Activated CD4-positive, alpha-beta T cell treated with anti-CD3 and anti-CD28 coated beads, Interleukin-2, amount 10 ng/mL, durations not matched to agents 24 days and 14 days (primary cell): Measurements from ENCODE around the gene TXNDC2. TPM values are rescaled to one million over a fixed set of nuclear protein-coding genes. Genes with fewer than 3 reads are reported as not detected.

Experiments
- DNase-seq: peaks from one replicate; pipeline ENCODE4 v3.0.0; 2022
- H3K27ac Mint-ChIP-seq: one replicate; pipeline ENCODE4 v1.8.0; 2022; ENCODE audit warnings: mild to moderate bottlenecking, mixed read lengths
- H3K27me3 Mint-ChIP-seq: one replicate; pipeline ENCODE4 v1.8.0; 2022; ENCODE audit warnings: mixed read lengths
- H3K36me3 Mint-ChIP-seq: one replicate; pipeline ENCODE4 v1.8.0; 2022; ENCODE audit warnings: low read depth, mild to moderate bottlenecking, mixed read lengths
- H3K4me1 Mint-ChIP-seq: one replicate; pipeline ENCODE4 v1.8.0; 2021; ENCODE audit warnings: mixed read lengths
- H3K4me3 Mint-ChIP-seq: one replicate; pipeline ENCODE4 v1.8.0; 2022; ENCODE audit warnings: mild to moderate bottlenecking, moderate library complexity, mixed read lengths
- H3K9me3 Mint-ChIP-seq: one replicate; pipeline ENCODE4 v1.8.0; 2021; ENCODE audit warnings: mixed read lengths
- intact Hi-C: fragments of 100-400 bp; cut with micrococcal nuclease; formaldehyde crosslinking; loops from one replicate; pipeline ENCODE4 v1.15.1; 2023
- total RNA-seq: library from RNA; stranded (reverse); gene quantifications from 2 replicates; pipeline ENCODE4 v1.2.3, GENCODE V29; 2022

Gene TXNDC2
- not detected in 2 replicates for total RNA-seq

- peak within 1 kb of the TSS; percentile 59 for H3K27ac Mint-ChIP-seq
- no peaks in the 10 kb centered on the region for H3K9me3 Mint-ChIP-seq
- H3K36me3 Mint-ChIP-seq = no peaks in the 10 kb centered on the region
- H3K27me3 Mint-ChIP-seq = no peaks in the 10 kb centered on the region
- intact Hi-C loops = no loop called here
- no peak within 1 kb of the TSS for H3K4me3 Mint-ChIP-seq
- peaks cover 4% of the 10 kb centered on the region for H3K4me1 Mint-ChIP-seq
- DNase-seq = no peak
Measured at GRCh38 chr18:9885170-9886004, at the start of gene TXNDC2. TXNDC2 (plus strand) TSS chr18:9885973; CDS start chr18:9886681, 708 bp downstream.

DNA sequence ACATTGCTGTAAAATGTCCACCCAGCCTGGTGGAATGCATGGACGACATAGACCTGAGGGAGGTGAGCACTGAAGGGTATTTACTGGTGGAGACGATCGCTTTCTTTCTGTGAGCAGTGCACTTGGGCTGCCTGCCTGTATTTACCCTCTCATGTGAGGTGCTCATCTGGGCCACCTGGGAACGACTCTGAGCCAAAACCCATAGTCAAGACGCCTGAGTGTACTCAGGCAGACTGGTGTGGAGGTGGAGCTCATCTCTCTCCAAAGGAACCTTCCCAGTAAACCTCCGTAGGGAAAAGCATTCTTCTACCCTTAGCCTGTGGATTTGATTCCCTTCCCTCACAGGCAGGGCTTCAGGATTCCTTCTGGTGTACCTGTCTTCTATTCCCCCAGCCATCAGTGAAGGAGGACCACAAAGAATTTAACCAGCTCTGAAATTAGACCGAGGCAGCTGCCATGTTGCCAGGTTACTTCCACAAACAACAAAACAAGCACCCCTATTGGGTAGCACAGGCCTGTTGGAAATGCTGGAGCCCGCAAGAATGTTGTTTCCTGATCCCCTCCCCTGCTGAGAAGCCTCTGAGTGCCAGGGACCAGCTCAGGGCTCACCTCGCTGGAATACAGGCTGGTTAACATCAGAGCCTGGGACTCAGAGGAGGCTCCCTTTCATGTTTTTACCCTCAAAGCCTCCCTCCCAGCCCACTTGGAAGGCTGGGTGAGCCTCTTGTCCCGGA, 47.5 kb upstream of the TXNDC2 start:
- intact Hi-C loops = no loop called here
- no peak for DNase-seq
- Mint-ChIP-seq H3K36me3 (no peaks in the 10 kb centered on the region), H3K9me3 (no peaks in the 10 kb centered on the region), H3K27ac (no peak overlapping the region), H3K4me3 (no peak overlapping the region), H3K27me3 (peaks cover 12% of the 10 kb centered on the region), H3K4me1 (no peaks in the 10 kb centered on the region)

- H3K27ac Mint-ChIP-seq = no peak overlapping the region
- H3K36me3 Mint-ChIP-seq = no peaks in the 10 kb centered on the region
- peaks cover 9% of the 10 kb centered on the region for H3K27me3 Mint-ChIP-seq
- intact Hi-C loops = no loop called here
- H3K4me1 Mint-ChIP-seq = no peaks in the 10 kb centered on the region
- H3K9me3 Mint-ChIP-seq = no peaks in the 10 kb centered on the region
- no peak for DNase-seq
- H3K4me3 Mint-ChIP-seq = no peak overlapping the region
Measured at GRCh38 chr18:9839211-9839610, 46.6 kb upstream of the TXNDC2 start.

- DNase-seq = no peak
- Mint-ChIP-seq H3K27ac (no peak overlapping the region), H3K27me3 (peaks cover 9% of the 10 kb centered on the region), H3K9me3 (no peaks in the 10 kb centered on the region), H3K4me3 (no peak overlapping the region), H3K36me3 (no peaks in the 10 kb centered on the region), H3K4me1 (no peaks in the 10 kb centered on the region)
- intact Hi-C loops = no loop called here
Measured at GRCh38 chr18:9839853-9840252, 45.9 kb upstream of the TXNDC2 start.

GRCh38 chr18:9841752-9842151, 44.0 kb upstream of the TXNDC2 start:
- intact Hi-C loops = no loop called here
- H3K27ac Mint-ChIP-seq = no peak overlapping the region
- H3K4me1 Mint-ChIP-seq = no peaks in the 10 kb centered on the region
- DNase-seq = no peak
- H3K36me3 Mint-ChIP-seq = no peaks in the 10 kb centered on the region
- no peaks in the 10 kb centered on the region for H3K9me3 Mint-ChIP-seq
- H3K4me3 Mint-ChIP-seq = no peak overlapping the region
- H3K27me3 Mint-ChIP-seq = peaks cover 3% of the 10 kb centered on the region

DNA sequence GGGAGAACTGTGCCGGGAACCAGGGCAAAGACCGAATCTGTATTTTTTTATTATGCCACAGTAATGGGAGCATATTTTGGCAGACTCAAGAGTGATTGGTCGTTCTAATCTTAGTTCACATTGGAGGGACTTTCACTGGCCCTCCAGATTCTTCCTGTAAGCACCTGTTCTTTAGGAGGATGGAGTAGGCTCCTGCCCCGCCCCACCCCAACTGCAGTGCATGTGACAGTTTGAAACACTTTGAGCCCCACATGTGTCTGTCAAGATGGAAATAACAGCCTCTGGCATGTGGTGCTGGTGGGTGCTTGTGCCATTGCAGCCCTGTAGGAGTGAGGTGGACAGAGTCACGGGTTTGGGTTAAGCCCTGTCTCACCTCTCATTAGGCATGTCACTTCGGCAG, 43.3 kb upstream of the TXNDC2 start:
- no peaks in the 10 kb centered on the region for H3K36me3 Mint-ChIP-seq

GRCh38 chr18:9845256-9845655, 40.5 kb upstream of the TXNDC2 start:
- intact Hi-C loops = no loop called here
- H3K4me1 Mint-ChIP-seq = no peaks in the 10 kb centered on the region
- no peak for DNase-seq
- no peak overlapping the region for H3K27ac Mint-ChIP-seq
- no peaks in the 10 kb centered on the region for H3K9me3 Mint-ChIP-seq
- no peak overlapping the region for H3K4me3 Mint-ChIP-seq
- no peaks in the 10 kb centered on the region for H3K36me3 Mint-ChIP-seq
- peaks cover 19% of the 10 kb centered on the region for H3K27me3 Mint-ChIP-seq

More for the DNA sequence above, 43.3 kb upstream of the TXNDC2 start:
- no peaks in the 10 kb centered on the region for H3K9me3 Mint-ChIP-seq
- no peaks in the 10 kb centered on the region for H3K4me1 Mint-ChIP-seq
- intact Hi-C loops = no loop called here
- peaks cover 3% of the 10 kb centered on the region for H3K27me3 Mint-ChIP-seq
- H3K4me3 Mint-ChIP-seq = no peak overlapping the region
- DNase-seq = no peak
- H3K27ac Mint-ChIP-seq = no peak overlapping the region

- Mint-ChIP-seq H3K36me3 (no peaks in the 10 kb centered on the region), H3K9me3 (no peaks in the 10 kb centered on the region), H3K4me1 (no peaks in the 10 kb centered on the region), H3K27me3 (peaks cover 20% of the 10 kb centered on the region), H3K4me3 (no peak overlapping the region), H3K27ac (no peak overlapping the region)
- intact Hi-C loops = no loop called here
- no peak for DNase-seq
Measured at GRCh38 chr18:9846162-9846925, 39.4 kb upstream of the TXNDC2 start.

DNA sequence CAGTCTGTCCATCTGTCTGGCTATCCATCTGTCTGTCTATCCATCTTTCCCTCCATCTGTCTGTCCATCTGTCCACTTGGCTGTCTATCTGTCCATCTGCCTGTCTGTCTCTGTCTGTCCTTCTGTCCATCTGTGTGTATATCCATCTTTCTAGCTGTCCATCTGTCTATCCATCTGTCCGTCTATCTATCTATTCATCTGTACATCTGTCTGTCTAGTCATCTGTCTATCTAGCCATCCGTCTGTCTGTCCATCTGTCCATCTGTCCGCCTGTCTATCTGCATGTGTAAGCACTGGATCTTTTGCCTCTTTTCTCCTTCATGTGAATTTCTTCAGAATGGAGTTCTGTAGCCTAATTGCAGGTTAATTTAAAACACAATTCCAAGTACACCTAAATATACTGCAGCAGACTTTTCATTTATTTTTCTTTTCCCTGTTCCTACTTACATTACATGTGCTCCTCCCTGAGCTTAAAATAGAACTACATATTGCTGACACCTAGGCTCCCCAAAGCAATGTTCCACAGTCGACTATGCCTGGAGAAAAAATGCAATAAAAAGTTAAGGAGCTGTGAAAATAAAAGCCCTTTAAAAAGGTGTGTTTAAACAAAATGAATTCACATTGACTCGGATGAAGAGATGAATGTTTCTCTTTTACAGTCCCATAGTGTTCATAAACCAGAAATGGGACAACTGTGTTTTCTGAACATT, 37.4 kb upstream of the TXNDC2 start:
- Mint-ChIP-seq H3K27me3 (peaks cover 26% of the 10 kb centered on the region), H3K36me3 (no peaks in the 10 kb centered on the region), H3K4me1 (no peaks in the 10 kb centered on the region), H3K9me3 (no peaks in the 10 kb centered on the region), H3K27ac (no peak overlapping the region), H3K4me3 (no peak overlapping the region)
- intact Hi-C loops = no loop called here
- no peak for DNase-seq

DNA sequence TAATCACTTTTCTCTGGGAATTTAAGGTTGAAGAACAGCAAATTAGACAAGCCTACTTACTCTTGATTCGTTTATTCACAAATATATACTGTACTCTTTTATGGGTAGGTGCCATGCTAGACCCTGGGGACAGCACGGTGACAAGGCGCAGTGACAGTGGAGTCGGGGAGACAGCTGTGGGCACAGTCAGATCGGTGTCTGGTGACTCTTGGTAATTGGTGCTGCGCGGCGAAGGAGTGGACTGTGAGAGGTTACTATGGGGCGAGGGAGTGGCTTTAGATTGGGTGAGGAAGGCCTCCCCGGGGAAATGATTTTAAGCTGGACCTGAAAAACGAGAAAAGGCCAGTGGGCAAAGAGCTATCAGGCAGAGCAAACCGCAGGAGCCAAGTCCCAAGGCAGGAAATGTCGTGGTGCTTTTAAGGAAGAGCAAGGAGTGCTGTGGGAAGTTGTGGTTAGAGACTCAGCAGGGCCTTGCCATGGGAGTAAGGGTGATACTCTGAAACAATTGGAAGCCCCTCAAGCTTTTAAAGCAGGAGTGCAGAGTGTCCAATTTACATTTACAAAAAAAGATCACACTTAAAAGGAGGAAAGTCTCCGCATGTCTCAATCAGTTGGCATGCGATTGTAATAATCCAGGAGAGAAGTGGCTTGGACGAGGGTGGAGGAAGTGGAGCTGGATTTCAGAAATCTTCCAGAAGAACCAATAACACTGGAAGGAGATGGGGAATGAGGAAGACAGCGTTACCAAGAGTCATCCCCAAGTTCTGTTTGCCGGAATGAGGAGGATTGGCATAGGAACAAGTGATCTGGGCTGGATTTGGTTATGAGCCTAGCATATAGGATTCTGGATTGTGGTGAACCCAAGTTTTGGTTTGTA, 36.1 kb upstream of the TXNDC2 start:
- Mint-ChIP-seq H3K9me3 (no peaks in the 10 kb centered on the region), H3K36me3 (no peaks in the 10 kb centered on the region), H3K27ac (no peak overlapping the region), H3K27me3 (peaks cover 30% of the 10 kb centered on the region), H3K4me3 (no peak overlapping the region), H3K4me1 (no peaks in the 10 kb centered on the region)
- DNase-seq = no peak
- intact Hi-C loops = no loop called here

DNA sequence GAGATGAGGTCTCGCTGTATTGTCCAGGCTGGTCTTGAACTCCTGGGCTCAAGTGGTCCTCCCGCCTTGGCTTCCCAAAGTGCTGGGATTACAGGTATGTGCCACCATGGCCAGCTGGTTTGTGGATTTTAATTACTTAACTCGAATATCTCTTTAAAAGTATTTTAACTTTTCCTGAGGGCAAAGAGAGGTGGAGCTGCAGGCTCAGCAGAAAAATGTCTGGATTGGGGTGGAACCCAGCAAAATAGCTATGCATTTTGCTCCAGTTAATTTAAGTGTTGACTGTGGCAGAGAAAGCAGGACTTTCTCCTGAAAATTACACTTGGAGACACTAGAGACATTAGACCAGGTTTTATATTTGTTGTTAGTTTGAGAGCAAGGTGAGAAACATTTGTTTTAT, 35.5 kb upstream of the TXNDC2 start:
- Mint-ChIP-seq H3K4me3 (no peak overlapping the region), H3K36me3 (no peaks in the 10 kb centered on the region), H3K27me3 (peaks cover 30% of the 10 kb centered on the region), H3K27ac (no peak overlapping the region), H3K9me3 (no peaks in the 10 kb centered on the region), H3K4me1 (no peaks in the 10 kb centered on the region)
- intact Hi-C loops = no loop called here
- DNase-seq = no peak

- intact Hi-C loops = no loop called here
- no peaks in the 10 kb centered on the region for H3K36me3 Mint-ChIP-seq
- H3K4me1 Mint-ChIP-seq = no peaks in the 10 kb centered on the region
Measured at GRCh38 chr18:9851511-9851910, 34.3 kb upstream of the TXNDC2 start.

More at GRCh38 chr18:9851511-9851910, 34.3 kb upstream of the TXNDC2 start:
- DNase-seq = no peak
- no peaks in the 10 kb centered on the region for H3K9me3 Mint-ChIP-seq
- H3K27ac Mint-ChIP-seq = no peak overlapping the region
- peaks cover 30% of the 10 kb centered on the region for H3K27me3 Mint-ChIP-seq
- H3K4me3 Mint-ChIP-seq = no peak overlapping the region
